SK-N-SH (cell line): ENCODE data around the gene MXI1. TPM values are rescaled to one million over a fixed set of nuclear protein-coding genes. Genes with fewer than 3 reads are reported as not detected.

Source experiments
- CTCF ChIA-PET: fragments of 300-600, 350-600 bp; formaldehyde crosslinking; extraction: SDS; loops from one replicate; lab custom pipeline; 2021; lab: Yijun Ruan, JAX
- POLR2A ChIA-PET: fragments of 350-600 bp; sonication (Branson Sonifier 250); formaldehyde crosslinking; extraction: SDS; loops from one replicate; lab custom pipeline; 2020; ENCODE audit warnings: antibody characterized with exemption, inconsistent platforms; lab: Yijun Ruan, JAX
- DNase-seq: peaks from one replicate; pipeline ENCODE4 v3.0.0; 2012
- H2AFZ ChIP-seq: fragments of 200-600 bp; sonication (generic); 2 replicates; pipeline ENCODE4 v1.8.1; 2016; ENCODE audit warnings: antibody characterized with exemption, mild to moderate bottlenecking, low read depth
- H3F3A ChIP-seq: fragments of 200-600 bp; sonication (generic); replicated peaks from 2 replicates; pipeline ENCODE3; 2016; ENCODE audit warnings: antibody characterized with exemption, mild to moderate bottlenecking; ENCODE audit not compliant: insufficient read depth
- H3K27ac ChIP-seq, 2 experiments: fragments of 200-500 bp in 1 of 2; fragments of 200-600 bp in 1 of 2; sonication (Bioruptor generic) in 1 of 2; sonication (generic), shearing (Covaris generic) in 1 of 2; 2 replicates each; pipeline versions ENCODE4 v1.5.1 to v1.6.1; 2014 to 2016; ENCODE audit warnings: low read depth in 2 of 2, inconsistent platforms in 1 of 2, low read length in 1 of 2, mild to moderate bottlenecking in 1 of 2, mixed read lengths in 1 of 2
- H3K27me3 ChIP-seq: fragments of 200-600 bp; sonication (generic), shearing (Covaris generic); 2 replicates; pipeline ENCODE4 v1.6.1; 2016; ENCODE audit warnings: mixed run types; ENCODE audit not compliant: insufficient read depth
- H3K36me3 ChIP-seq, 2 experiments: fragments of 200-500 bp in 1 of 2; fragments of 200-600 bp in 1 of 2; sonication (Bioruptor generic) in 1 of 2; sonication (generic) in 1 of 2; replicated peaks in 1 of 2; 2 replicates each; pipeline versions ENCODE3 to v1.5.1; 2014 to 2016; ENCODE audit warnings: low read length in 1 of 2, mild to moderate bottlenecking in 1 of 2; ENCODE audit not compliant: insufficient read depth in 2 of 2, control insufficient read depth in 1 of 2
- H3K4me1 ChIP-seq, 2 experiments: fragments of 200-500 bp in 1 of 2; fragments of 200-600 bp in 1 of 2; sonication (Bioruptor generic) in 1 of 2; sonication (generic), shearing (Covaris generic) in 1 of 2; 2 replicates each; pipeline versions ENCODE4 v1.5.1 to v1.6.1; 2014 to 2016; ENCODE audit warnings: low read depth in 1 of 2, low read length in 1 of 2, mixed run types in 1 of 2; ENCODE audit not compliant: insufficient read depth in 2 of 2, control insufficient read depth in 1 of 2
- H3K4me2 ChIP-seq: fragments of 200-600 bp; sonication (generic), shearing (Covaris generic); 2 replicates; pipeline ENCODE4 v1.6.1; 2017; ENCODE audit warnings: mixed run types
- H3K4me3 ChIP-seq, 2 experiments: fragments of 200-500 bp in 1 of 2; fragments of 200-600 bp in 1 of 2; sonication (Bioruptor generic) in 1 of 2; sonication (generic), shearing (Covaris generic) in 1 of 2; 2 replicates each; pipeline versions ENCODE4 v1.5.1 to v1.8.1; 2014 to 2016; ENCODE audit warnings: low read depth in 2 of 2, inconsistent platforms in 1 of 2, low read length in 1 of 2, mild to moderate bottlenecking in 1 of 2, mixed read lengths in 1 of 2, moderate library complexity in 1 of 2
- H3K79me2 ChIP-seq: fragments of 200-600 bp; sonication (generic); 2 replicates; pipeline ENCODE4 v1.8.1; 2017; ENCODE audit warnings: mild to moderate bottlenecking; ENCODE audit not compliant: insufficient read depth
- H3K9ac ChIP-seq: fragments of 200-600 bp; sonication (generic); 2 replicates; pipeline ENCODE4 v1.6.1; 2017; ENCODE audit warnings: mixed run types
- H3K9me2 ChIP-seq: fragments of 200-600 bp; sonication (generic); 2 replicates; pipeline ENCODE4 v1.6.1; 2017; ENCODE audit warnings: mixed run types
- H3K9me3 ChIP-seq: fragments of 200-600 bp; sonication (generic); 2 replicates; pipeline ENCODE4 v1.6.1; 2017; ENCODE audit warnings: mixed run types, mild to moderate bottlenecking, moderate library complexity
- H4K20me1 ChIP-seq: fragments of 200-600 bp; sonication (generic); 2 replicates; pipeline ENCODE4 v1.6.1; 2017; ENCODE audit warnings: mild to moderate bottlenecking, mixed run types; ENCODE audit not compliant: insufficient read depth
- EZH2phosphoT487 ChIP-seq: fragments of 200-600 bp; sonication (generic); IDR thresholded peaks from 2 replicates; pipeline ENCODE4 v1.6.1; 2017; ENCODE audit warnings: low read depth, mixed run types, mild to moderate bottlenecking, antibody characterized with exemption, moderate library complexity, borderline replicate concordance
- FOSL2 ChIP-seq: IDR thresholded peaks from 2 replicates; pipeline ENCODE4 v1.4.0; 2012; ENCODE audit warnings: low read depth, mild to moderate bottlenecking, moderate library complexity, borderline replicate concordance
- IRF3 ChIP-seq: fragments of 150-350 bp; IDR thresholded peaks from 2 replicates; pipeline ENCODE4 v1.6.1; 2016; ENCODE audit warnings: mild to moderate bottlenecking, low read depth, low read length
- JUND ChIP-seq: IDR thresholded peaks from 2 replicates; pipeline ENCODE4 v1.4.0; 2012
- NRF1 ChIP-seq: IDR thresholded peaks from 2 replicates; pipeline ENCODE4 v1.6.1; 2012; ENCODE audit warnings: low read depth, mild to moderate bottlenecking, low read length
- RFX5 ChIP-seq: IDR thresholded peaks from 2 replicates; pipeline ENCODE4 v1.6.1; 2012; ENCODE audit warnings: mild to moderate bottlenecking, improper control_type of control experiment, low read length
- SMC3 ChIP-seq: IDR thresholded peaks from 2 replicates; pipeline ENCODE4 v1.6.1; 2012; ENCODE audit warnings: low read depth, low read length, improper control_type of control experiment
- TAF1 ChIP-seq: IDR thresholded peaks from 2 replicates; pipeline ENCODE4 v1.6.1; 2012; ENCODE audit warnings: low read depth, mild to moderate bottlenecking, low read length, moderate library complexity, borderline replicate concordance
- TCF12 ChIP-seq: IDR thresholded peaks from 2 replicates; pipeline ENCODE4 v1.4.0; 2012
- TEAD4 ChIP-seq: IDR thresholded peaks from 2 replicates; pipeline ENCODE4 v1.4.0; 2012; ENCODE audit warnings: mild to moderate bottlenecking, borderline replicate concordance; ENCODE audit not compliant: insufficient read depth
- USF2 ChIP-seq: fragments of 150-350 bp; IDR thresholded peaks from 2 replicates; pipeline ENCODE4 v1.6.1; 2017; ENCODE audit warnings: antibody characterized with exemption, low read length, low read depth, borderline replicate concordance
- WGBS: methylation state at CpG from one replicate; pipeline ENCODE4 v1.1.6; 2017; ENCODE audit warnings: low lambda C conversion rate; 5-methylcytosine and 5-hydroxymethylcytosine counted together
- polyA plus RNA-seq, 3 experiments: library from polyadenylated mRNA; depleted of rRNA; stranded (reverse); fragments of >200 nt; gene quantifications; 2 replicates each; pipeline ENCODE4 v1.2.3, GENCODE V29; 2012

Gene MXI1
- polyA plus RNA-seq, 1 of the 3 experiments (the other 2 are of a cell fraction), result 13.8 TPM

GRCh38 chr10:110277591-110277990 lies 70.2 kb downstream of the MXI1 start:
- no peaks in the 10 kb centered on the region; the same call in 1 of the 2 replicates for H3K79me2 ChIP-seq
- H3K27ac ChIP-seq, result no peak overlapping the region
- peaks cover 4 to 19% of the 10 kb centered on the region in 2 experiments for H3K36me3 ChIP-seq
- 100% methylated on average over 2 of the region's 2 CpGs for WGBS
- H3K9ac ChIP-seq, result no peak overlapping the region
- H3K27me3 ChIP-seq, result no peaks in the 10 kb centered on the region
- DNase-seq, result no peak
- peaks cover 11% of the 10 kb centered on the region for H3F3A ChIP-seq
- H2AFZ ChIP-seq, result no peak overlapping the region
- H3K4me3 ChIP-seq, result no peak overlapping the region
- ChIA-PET POLR2A (no interaction called here), CTCF (interaction anchor here (1.0 to 3.6 kb wide), 3 partner anchors 139 to 394 kb away, joined by 5 to 31 read pairs (median 21); no protein-coding TSS in a partner anchor)
- H3K9me2 ChIP-seq, result no peaks in the 10 kb centered on the region
- no peak for TF ChIP-seq TCF12
- TF ChIP-seq RFX5, result no peak
- TF ChIP-seq TAF1, result no peak
- no peak for TF ChIP-seq SMC3
- no peak for TF ChIP-seq USF2
- no peak for TF ChIP-seq FOSL2
- TF ChIP-seq NRF1, result no peak
- TF ChIP-seq TEAD4, result no peak
- no peak for TF ChIP-seq EZH2phosphoT487
- TF ChIP-seq IRF3, result no peak
- no peak for TF ChIP-seq JUND
- no peak overlapping the region for H3K4me2 ChIP-seq
- H3K4me1 ChIP-seq, result peaks cover 4 to 5% of the 10 kb centered on the region in 2 experiments; a peak in 2 of 4 replicates
- no peaks in the 10 kb centered on the region for H4K20me1 ChIP-seq
- no peaks in the 10 kb centered on the region for H3K9me3 ChIP-seq

- no peaks in the 10 kb centered on the region for H3K9me2 ChIP-seq
- H3K79me2 ChIP-seq, result no peaks in the 10 kb centered on the region; the same call in 1 of the 2 replicates
- DNase-seq, result no peak
- H4K20me1 ChIP-seq, result no peaks in the 10 kb centered on the region
- no peak overlapping the region; a peak in 1 of 4 replicates for H3K27ac ChIP-seq
- no peak overlapping the region for H3K9ac ChIP-seq
- ChIA-PET POLR2A (interaction anchor here (0.6 to 0.9 kb wide), 2 partner anchors 68 to 138 kb away, joined by 3 to 4 read pairs; no protein-coding TSS in a partner anchor), CTCF (interaction anchor here (0.6 to 3.6 kb wide), 28 partner anchors 9 to 398 kb away, joined by 3 to 44 read pairs (median 4); no protein-coding TSS in a partner anchor)
- no peak for TF ChIP-seq SMC3
- WGBS, result 85% methylated on average over 7 of the region's 7 CpGs
- H3K4me2 ChIP-seq, result no peak overlapping the region
- H3K4me3 ChIP-seq, result no peak overlapping the region
- H2AFZ ChIP-seq, result peak overlapping the region; percentile 62; the same call in 1 of the 2 replicates
- peaks cover 4 to 19% of the 10 kb centered on the region in 2 experiments for H3K36me3 ChIP-seq
- H3F3A ChIP-seq, result peaks cover 11% of the 10 kb centered on the region
- H3K9me3 ChIP-seq, result no peaks in the 10 kb centered on the region
- H3K27me3 ChIP-seq, result no peaks in the 10 kb centered on the region
- H3K4me1 ChIP-seq, result peaks cover 3 to 5% of the 10 kb centered on the region in 2 experiments; a peak in 2 of 4 replicates
Measured at GRCh38 chr10:110278562-110279406, 71.4 kb downstream of the MXI1 start.
